Measurements from ENCODE around the gene CMTM7.

DNA sequence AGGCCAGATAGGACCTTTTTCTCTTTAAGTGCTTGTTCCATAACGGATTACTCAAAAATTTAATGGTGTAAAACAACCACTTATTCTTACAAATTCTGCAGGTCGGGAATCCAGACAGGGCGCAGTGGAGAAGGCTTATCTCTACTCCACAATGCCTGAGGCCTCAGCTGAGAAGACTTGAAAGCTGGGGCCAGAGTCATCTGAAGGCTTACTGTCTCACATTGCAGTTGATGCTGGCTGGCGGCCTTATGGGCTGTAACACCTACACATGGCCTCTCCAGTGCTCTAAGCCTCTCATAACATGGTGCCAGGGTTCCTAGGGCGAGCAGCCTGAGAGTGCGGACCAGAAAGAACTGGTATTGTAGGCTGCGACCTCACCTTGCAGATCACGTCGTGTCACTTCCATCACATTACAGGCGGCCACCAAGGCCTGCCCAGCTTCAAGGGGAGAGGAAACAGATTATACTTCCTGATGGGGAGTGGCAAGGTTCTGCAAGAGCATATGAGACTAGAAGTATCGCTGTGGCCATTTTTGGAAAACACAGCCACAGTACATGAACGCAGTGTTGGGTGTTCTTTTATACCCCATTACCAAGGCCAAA, 32.4 kb downstream of the CMTM7 start:
- TF ChIP-seq HOXA7 (CRISPR knock-in tag; IDR thresholded peaks at IDR 0.05; ENCODE audit: borderline replicate concordance) = no peak
- no peak for TF ChIP-seq ZNF76 (tag by site-specific recombination; IDR thresholded peaks at IDR 0.05; ENCODE audit: borderline replicate concordance, low read depth)

Data from HEK293 (cell line).